ENCODE results near the gene CRACR2B.

Gene CRACR2B

GRCh38 chr11:826836-827145, 928 bp upstream of the CRACR2B start:
- H3K27ac ChIP-seq (ENCODE audit: insufficient read depth, low read length, poor library complexity, severe bottlenecking) = peak overlapping the region; percentile 48
- H3K9me3 ChIP-seq (ENCODE audit: control insufficient read depth, low read length) = no peaks in the 10 kb centered on the region
- peaks cover 24% of the 10 kb centered on the region for H3K36me3 ChIP-seq (ENCODE audit: control insufficient read depth, insufficient read depth, low read length)
- H3K4me3 ChIP-seq (ENCODE audit: insufficient read depth, low read depth, low read length, poor library complexity, severe bottlenecking) = peak overlapping the region; percentile 57
- H3K27me3 ChIP-seq (replicated peaks; ENCODE audit: control insufficient read depth, insufficient read depth, low read length, poor library complexity, severe bottlenecking) = peaks cover 44% of the 10 kb centered on the region
- DNase-seq = no peak
- peaks cover 33% of the 10 kb centered on the region for H3K4me1 ChIP-seq (ENCODE audit: control insufficient read depth, insufficient read depth, low read length, poor library complexity, severe bottlenecking)

- Histone ChIP-seq H3K27me3 (replicated peaks; ENCODE audit: control insufficient read depth, insufficient read depth, low read length, poor library complexity, severe bottlenecking) (peaks cover 50% of the 10 kb centered on the region), H3K4me3 (ENCODE audit: insufficient read depth, low read depth, low read length, poor library complexity, severe bottlenecking) (peak overlapping the region; percentile 57), H3K9me3 (ENCODE audit: control insufficient read depth, low read length) (no peaks in the 10 kb centered on the region), H3K4me1 (ENCODE audit: control insufficient read depth, insufficient read depth, low read length, poor library complexity, severe bottlenecking) (peaks cover 35% of the 10 kb centered on the region), H3K36me3 (ENCODE audit: control insufficient read depth, insufficient read depth, low read length) (peaks cover 20% of the 10 kb centered on the region), H3K27ac (ENCODE audit: insufficient read depth, low read length, poor library complexity, severe bottlenecking) (peak overlapping the region; percentile 48)
- no peak for DNase-seq
These were observed 398 bp upstream of the CRACR2B start for GRCh38 chr11:827146-827896.

- no peak overlapping the region for H3K4me3 ChIP-seq (ENCODE audit: insufficient read depth, low read depth, low read length, poor library complexity, severe bottlenecking)
- H3K27me3 ChIP-seq (replicated peaks; ENCODE audit: control insufficient read depth, insufficient read depth, low read length, poor library complexity, severe bottlenecking) = peaks cover 51% of the 10 kb centered on the region
- H3K27ac ChIP-seq (ENCODE audit: insufficient read depth, low read length, poor library complexity, severe bottlenecking) = no peak overlapping the region
- H3K4me1 ChIP-seq (ENCODE audit: control insufficient read depth, insufficient read depth, low read length, poor library complexity, severe bottlenecking) = peaks cover 42% of the 10 kb centered on the region
- H3K9me3 ChIP-seq (ENCODE audit: control insufficient read depth, low read length) = no peaks in the 10 kb centered on the region
- no peak for DNase-seq
- H3K36me3 ChIP-seq (ENCODE audit: control insufficient read depth, insufficient read depth, low read length) = peaks cover 16% of the 10 kb centered on the region
These were observed 922 bp downstream of the CRACR2B start for GRCh38 chr11:828506-829175.

GRCh38 chr11:829176-829846, 1.6 kb downstream of the CRACR2B start:
- Histone ChIP-seq H3K36me3 (ENCODE audit: control insufficient read depth, insufficient read depth, low read length) (peaks cover 9% of the 10 kb centered on the region), H3K4me1 (ENCODE audit: control insufficient read depth, insufficient read depth, low read length, poor library complexity, severe bottlenecking) (peaks cover 43% of the 10 kb centered on the region), H3K27me3 (replicated peaks; ENCODE audit: control insufficient read depth, insufficient read depth, low read length, poor library complexity, severe bottlenecking) (peaks cover 51% of the 10 kb centered on the region), H3K4me3 (ENCODE audit: insufficient read depth, low read depth, low read length, poor library complexity, severe bottlenecking) (peak overlapping the region; percentile 53), H3K9me3 (ENCODE audit: control insufficient read depth, low read length) (no peaks in the 10 kb centered on the region), H3K27ac (ENCODE audit: insufficient read depth, low read length, poor library complexity, severe bottlenecking) (no peak overlapping the region)
- DNase-seq = no peak

GRCh38 chr11:829847-830294, 2.2 kb downstream of the CRACR2B start:
- no peaks in the 10 kb centered on the region for H3K9me3 ChIP-seq (ENCODE audit: control insufficient read depth, low read length)
- DNase-seq = no peak
- peaks cover 43% of the 10 kb centered on the region for H3K4me1 ChIP-seq (ENCODE audit: control insufficient read depth, insufficient read depth, low read length, poor library complexity, severe bottlenecking)
- H3K27ac ChIP-seq (ENCODE audit: insufficient read depth, low read length, poor library complexity, severe bottlenecking) = no peak overlapping the region
- H3K27me3 ChIP-seq (replicated peaks; ENCODE audit: control insufficient read depth, insufficient read depth, low read length, poor library complexity, severe bottlenecking) = peaks cover 51% of the 10 kb centered on the region
- H3K4me3 ChIP-seq (ENCODE audit: insufficient read depth, low read depth, low read length, poor library complexity, severe bottlenecking) = peak overlapping the region; percentile 53
- peaks cover 3% of the 10 kb centered on the region for H3K36me3 ChIP-seq (ENCODE audit: control insufficient read depth, insufficient read depth, low read length)

GRCh38 chr11:830295-831117, 2.8 kb downstream of the CRACR2B start:
- Histone ChIP-seq H3K9me3 (ENCODE audit: control insufficient read depth, low read length) (no peaks in the 10 kb centered on the region), H3K4me1 (ENCODE audit: control insufficient read depth, insufficient read depth, low read length, poor library complexity, severe bottlenecking) (peaks cover 43% of the 10 kb centered on the region), H3K27ac (ENCODE audit: insufficient read depth, low read length, poor library complexity, severe bottlenecking) (no peak overlapping the region), H3K27me3 (replicated peaks; ENCODE audit: control insufficient read depth, insufficient read depth, low read length, poor library complexity, severe bottlenecking) (peaks cover 51% of the 10 kb centered on the region), H3K36me3 (ENCODE audit: control insufficient read depth, insufficient read depth, low read length) (no peaks in the 10 kb centered on the region), H3K4me3 (ENCODE audit: insufficient read depth, low read depth, low read length, poor library complexity, severe bottlenecking) (peak overlapping the region; percentile 53)
- peak; percentile 28 to 47 (median 42) for DNase-seq

- Histone ChIP-seq H3K9me3 (ENCODE audit: control insufficient read depth, low read length) (no peaks in the 10 kb centered on the region), H3K4me1 (ENCODE audit: control insufficient read depth, insufficient read depth, low read length, poor library complexity, severe bottlenecking) (peaks cover 43% of the 10 kb centered on the region), H3K4me3 (ENCODE audit: insufficient read depth, low read depth, low read length, poor library complexity, severe bottlenecking) (no peak overlapping the region), H3K36me3 (ENCODE audit: control insufficient read depth, insufficient read depth, low read length) (no peaks in the 10 kb centered on the region), H3K27ac (ENCODE audit: insufficient read depth, low read length, poor library complexity, severe bottlenecking) (no peak overlapping the region), H3K27me3 (replicated peaks; ENCODE audit: control insufficient read depth, insufficient read depth, low read length, poor library complexity, severe bottlenecking) (peaks cover 51% of the 10 kb centered on the region)
- DNase-seq = no peak
These were observed 3.6 kb downstream of the CRACR2B start for GRCh38 chr11:831118-831864.

GRCh38 chr11:831961-832528, 4.3 kb downstream of the CRACR2B start:
- peaks cover 37% of the 10 kb centered on the region for H3K4me1 ChIP-seq (ENCODE audit: control insufficient read depth, insufficient read depth, low read length, poor library complexity, severe bottlenecking)

More at GRCh38 chr11:831961-832528, 4.3 kb downstream of the CRACR2B start:
- Histone ChIP-seq H3K27ac (ENCODE audit: insufficient read depth, low read length, poor library complexity, severe bottlenecking) (no peak overlapping the region), H3K9me3 (ENCODE audit: control insufficient read depth, low read length) (no peaks in the 10 kb centered on the region), H3K36me3 (ENCODE audit: control insufficient read depth, insufficient read depth, low read length) (peaks cover under 1% of the 10 kb centered on the region), H3K4me3 (ENCODE audit: insufficient read depth, low read depth, low read length, poor library complexity, severe bottlenecking) (no peak overlapping the region), H3K27me3 (replicated peaks; ENCODE audit: control insufficient read depth, insufficient read depth, low read length, poor library complexity, severe bottlenecking) (peaks cover 51% of the 10 kb centered on the region)
- DNase-seq = no peak
